HepG2 (cell line): Measurements from ENCODE around the gene ZFHX3. TPM values are rescaled to one million over a fixed set of nuclear protein-coding genes. Genes with fewer than 3 reads are reported as not detected.
A peak's percentile ranks its signal among the peaks of the same experiment; 100 is the strongest.

Experiments
- ATAC-seq: fragments of 200-7000 bp; cut with Tn5 transposase; 3 replicates; pipeline ENCODE4 v1.9.1; 2020; ENCODE audit warnings: mild to moderate bottlenecking, moderate library complexity
- BruUV-seq: library from RNA; stranded (reverse); fragments of 400-500 nt; replicated peaks from 2 replicates; lab custom pipeline; 2021; lab: Mats Ljungman, UMichigan
- CTCF ChIA-PET: fragments of 300-600 bp; formaldehyde crosslinking; extraction: SDS; loops from one replicate; lab custom pipeline; 2021; ENCODE audit warnings: low total read pairs, inconsistent platforms, low intra/inter-chr PET ratio; lab: Yijun Ruan, JAX
- POLR2A ChIA-PET: fragments of 350-600 bp; sonication (Branson Sonifier 250); formaldehyde crosslinking; loops from one replicate; lab custom pipeline; 2020; ENCODE audit warnings: antibody characterized with exemption, inconsistent platforms; lab: Yijun Ruan, JAX
- DNase-seq: peaks from one replicate; pipeline ENCODE4 v3.0.0-alpha.2; 2015; ENCODE audit warnings: low spot score
- FAIRE-seq: peaks from 3 replicates; lab custom pipeline; 2011; peaks lifted over from hg19 to GRCh38; lab: Jason Lieb, UNC
- H2AFZ ChIP-seq: one replicate; pipeline ENCODE4 v1.6.1; 2011; ENCODE audit warnings: low read length, inconsistent platforms
- H3K27ac ChIP-seq: fragments of 300-600 bp; 3 replicates; pipeline ENCODE4 v1.8.0; 2011; ENCODE audit warnings: mixed run types, mild to moderate bottlenecking, mixed read lengths, low read length, inconsistent platforms; ENCODE audit not compliant: insufficient read depth; ENCODE audit errors: extremely low read length
- H3K27me3 ChIP-seq, 2 experiments: fragments of 200-600 bp in 1 of 2; 2 replicates in 1 of 2; 3 replicates in 1 of 2; pipeline versions ENCODE4 v1.6.0 to v1.8.0; 2011; ENCODE audit warnings: low read length in 2 of 2, mild to moderate bottlenecking in 2 of 2, moderate library complexity in 2 of 2, inconsistent platforms in 1 of 2; ENCODE audit not compliant: insufficient read depth in 2 of 2, control insufficient read depth in 1 of 2
- H3K36me3 ChIP-seq, 2 experiments: fragments of 200-600 bp in 1 of 2; replicated peaks in 1 of 2; 2 replicates in 1 of 2; 3 replicates in 1 of 2; pipeline versions ENCODE4 v1.5.1 to v1.8.0; 2011; ENCODE audit warnings: low read length in 2 of 2, inconsistent platforms in 1 of 2; ENCODE audit not compliant: insufficient read depth in 2 of 2, control insufficient read depth in 1 of 2
- H3K4me1 ChIP-seq: 2 replicates; pipeline ENCODE4 v1.5.1; 2012; ENCODE audit warnings: low read length, inconsistent platforms; ENCODE audit not compliant: insufficient read depth
- H3K4me2 ChIP-seq: 2 replicates; pipeline ENCODE4 v1.6.0; 2011; ENCODE audit warnings: low read depth, low read length, inconsistent platforms
- H3K4me3 ChIP-seq, 3 experiments: fragments of 200-600 bp in 1 of 3; sonication (generic), shearing (Covaris generic) in 1 of 3; replicated peaks in 1 of 3; 2 replicates each; pipeline ENCODE4 v1.5.1; 2011 to 2016; ENCODE audit warnings: low read length in 3 of 3, inconsistent platforms in 2 of 3, low read depth in 2 of 3, mild to moderate bottlenecking in 2 of 3, control low read depth in 1 of 3, mixed read lengths in 1 of 3; ENCODE audit not compliant: insufficient read depth in 1 of 3
- H3K79me2 ChIP-seq: one replicate; pipeline ENCODE4 v1.6.1; 2011; ENCODE audit warnings: low read length, inconsistent platforms; ENCODE audit not compliant: insufficient read depth
- H3K9ac ChIP-seq: 2 replicates; pipeline ENCODE4 v1.6.0; 2011; ENCODE audit warnings: mild to moderate bottlenecking, low read depth, low read length, inconsistent platforms; ENCODE audit not compliant: insufficient read depth
- H3K9me3 ChIP-seq: 2 replicates; pipeline ENCODE4 v1.5.1; 2012; ENCODE audit warnings: mild to moderate bottlenecking, low read length
- H4K20me1 ChIP-seq: 2 replicates; pipeline ENCODE4 v1.6.0; 2011; ENCODE audit warnings: inconsistent platforms, mild to moderate bottlenecking, low read length, moderate library complexity; ENCODE audit not compliant: insufficient read depth
- ARID2 ChIP-seq: sonication (generic); formaldehyde crosslinking; IDR thresholded peaks from 2 replicates; pipeline ENCODE4 v1.8.1; 2022; ENCODE audit warnings: mild to moderate bottlenecking, missing genetic modification reagents, borderline replicate concordance
- ARNT2 ChIP-seq: sonication (generic); formaldehyde crosslinking; IDR thresholded peaks from 2 replicates; pipeline ENCODE4 v1.8.0; 2022; ENCODE audit warnings: mild to moderate bottlenecking, low read depth, missing genetic modification reagents, moderate library complexity
- ETS1 ChIP-seq: sonication (generic); formaldehyde crosslinking; IDR thresholded peaks from 2 replicates; pipeline ENCODE4 v1.4.0; 2020; ENCODE audit warnings: missing genetic modification reagents
- IKZF1 ChIP-seq: fragments of 450-650 bp; IDR thresholded peaks from 2 replicates; pipeline ENCODE4 v1.7.1; 2016
- IRX3 ChIP-seq: sonication (generic); formaldehyde crosslinking; IDR thresholded peaks from 2 replicates; pipeline ENCODE4 v1.8.1; 2023; ENCODE audit warnings: mild to moderate bottlenecking, low read depth, missing genetic modification reagents, borderline replicate concordance
- KLF11 ChIP-seq: IDR thresholded peaks from 2 replicates; pipeline ENCODE4 v1.6.1; 2016; ENCODE audit warnings: missing compliant biosample characterization
- NAIF1 ChIP-seq: sonication (generic); formaldehyde crosslinking; IDR thresholded peaks from 2 replicates; pipeline ENCODE4 v1.5.0; 2020; ENCODE audit warnings: mild to moderate bottlenecking, missing genetic modification reagents, borderline replicate concordance
- RBM22 ChIP-seq: fragments of 200-400 bp; formaldehyde crosslinking; optimal IDR thresholded peaks from 2 replicates; pipeline ENCODE3; 2017; ENCODE audit warnings: mild to moderate bottlenecking, low read length, moderate library complexity
- SKIL ChIP-seq: sonication (generic); formaldehyde crosslinking; IDR thresholded peaks from 2 replicates; pipeline ENCODE4 v1.8.0; 2022; ENCODE audit warnings: missing genetic modification reagents, mild to moderate bottlenecking, moderate library complexity, borderline replicate concordance
- THAP9 ChIP-seq: sonication (generic); formaldehyde crosslinking; IDR thresholded peaks from 2 replicates; pipeline ENCODE4; 2020; ENCODE audit warnings: missing genetic modification reagents, mild to moderate bottlenecking, borderline replicate concordance
- WIZ ChIP-seq: sonication (generic); formaldehyde crosslinking; IDR thresholded peaks from 2 replicates; pipeline ENCODE4 v1.5.1; 2020; ENCODE audit warnings: mild to moderate bottlenecking, missing genetic modification reagents
- ZBTB8A ChIP-seq: sonication (generic); formaldehyde crosslinking; IDR thresholded peaks from 2 replicates; pipeline ENCODE4 v1.4.0; 2020; ENCODE audit warnings: mild to moderate bottlenecking, low read depth, missing genetic modification reagents, borderline replicate concordance
- ZFP91 ChIP-seq: sonication (generic); formaldehyde crosslinking; IDR thresholded peaks from 2 replicates; pipeline ENCODE4 v1.9.0; 2022; ENCODE audit warnings: missing genetic modification reagents, mild to moderate bottlenecking, borderline replicate concordance
- ZNF124 ChIP-seq: sonication (generic); formaldehyde crosslinking; IDR thresholded peaks from 2 replicates; pipeline ENCODE4 v1.4.0; 2020; ENCODE audit warnings: missing genetic modification reagents
- ZNF510 ChIP-seq: sonication (generic); formaldehyde crosslinking; IDR thresholded peaks from 2 replicates; pipeline ENCODE4 v1.4.0; 2020; ENCODE audit warnings: low read depth, mild to moderate bottlenecking, missing genetic modification reagents
- ZNF652 ChIP-seq: IDR thresholded peaks from 2 replicates; pipeline ENCODE4 v1.6.1; 2016; ENCODE audit warnings: low read depth, borderline replicate concordance
- ZNF672 ChIP-seq: sonication (generic); formaldehyde crosslinking; IDR thresholded peaks from 2 replicates; pipeline ENCODE4 v1.8.1; 2022; ENCODE audit warnings: missing genetic modification reagents
- WGBS: methylation state at CpG from one replicate; pipeline ENCODE4 v1.1.6; 2017; ENCODE audit warnings: low lambda C conversion rate; 5-methylcytosine and 5-hydroxymethylcytosine counted together
- in situ Hi-C: cut with HindIII; loops from 2 replicates; pipeline ENCODE4 v1.10.0; 2017; ENCODE audit warnings: low pct_unique_long_range_greater_than_20kb; ENCODE audit not compliant: extremely low pct_ligation_motif_present
- intact Hi-C: fragments of 100-400 bp; cut with micrococcal nuclease; formaldehyde crosslinking; loops from one replicate; pipeline ENCODE4 v1.10.0; 2022; ENCODE audit not compliant: unreplicated experiment
- polyA plus RNA-seq, 8 experiments: library from polyadenylated mRNA; depleted of rRNA in 3 of 8; stranded (reverse) in 7 of 8; unstranded in 1 of 8; fragments of >200 nt; fragmentation: Illumina TruSeq in 4 of 8; extraction: Trizol in 4 of 8; gene quantifications; 2 replicates each; pipeline versions ENCODE4 v1.2.1 to v1.2.3, GENCODE V29; 2011 to 2016; ENCODE audit warnings: low read depth in 4 of 8, missing spikeins in 1 of 8, mixed read lengths in 1 of 8; ENCODE audit not compliant: insufficient read depth in 1 of 8
- total RNA-seq, 5 experiments: library from RNA; depleted of rRNA; stranded (reverse); fragments of >200 nt; fragmentation: Illumina TruSeq; extraction: Trizol; gene quantifications; 2 replicates each; pipeline ENCODE4 v1.2.3, GENCODE V29; 2016; ENCODE audit warnings: low read depth in 1 of 5

The ZFHX3 gene
- total and polyA plus RNA-seq, 2 of the 13 experiments (the other 11 are each of a cell fraction or from before 2014, with no cell fraction given): 5.0 to 6.0 TPM

GRCh38 chr16:72876981-72877373 is 171.0 kb downstream of the ZFHX3 start:
- 31% methylated on average over 9 of the region's 9 CpGs for WGBS
- FAIRE-seq (no peak), DNase-seq (no peak), ATAC-seq (peak; percentile 14)
- peak overlapping the region; percentile 67 for H3K9ac ChIP-seq
- no peaks in the 10 kb centered on the region for H3K27me3 ChIP-seq
- H3K79me2 ChIP-seq: peaks cover 12% of the 10 kb centered on the region
- no peaks in the 10 kb centered on the region for H3K9me3 ChIP-seq
- intact Hi-C loops (loop anchor here (1.0 to 5.0 kb wide), 3 partner anchors 48 to 170 kb away; partner anchors contain the start of gene ZFHX3), in situ Hi-C loops (loop anchor here (5.0 kb wide), 2 partner anchors 50 to 180 kb away; no protein-coding TSS in a partner anchor)
- peak overlapping the region; percentile 86 for H3K27ac ChIP-seq
- H4K20me1 ChIP-seq: no peaks in the 10 kb centered on the region
- TSS peak; percentile 58 for BruUV-seq
- peak overlapping the region in 2 of 3 experiments; percentile 16 to 42; a peak in 2 of 6 replicates for H3K4me3 ChIP-seq
- H3K4me2 ChIP-seq: peak overlapping the region; percentile 77
- H2AFZ ChIP-seq: no peak overlapping the region
- ChIA-PET POLR2A (interaction anchor here (0.6 to 2.5 kb wide), 20 partner anchors 18 to 195 kb away, joined by 3 to 32 read pairs (median 5); no protein-coding TSS in a partner anchor), CTCF (no interaction called here)
- H3K4me1 ChIP-seq: peaks cover 71% of the 10 kb centered on the region
- H3K36me3 ChIP-seq: peaks cover 0 to 4% of the 10 kb centered on the region in 2 experiments; a peak in 3 of 5 replicates
- 0 out of 2 replicates have a peak, but pooled peaks have one; percentile 18 for TF ChIP-seq ARNT2
- 0 out of 2 replicates have a peak, but pooled peaks have one; percentile 13 for TF ChIP-seq NAIF1
- TF ChIP-seq ZFP91: no peak
- TF ChIP-seq ZNF124: no peak
- peak; percentile 66 for TF ChIP-seq RBM22
- TF ChIP-seq ZNF510 (CRISPR knock-in tag): no peak
- TF ChIP-seq KLF11 (CRISPR knock-in tag): no peak
- no peak for TF ChIP-seq ZBTB8A (CRISPR knock-in tag)
- no peak for TF ChIP-seq IKZF1
- TF ChIP-seq WIZ (CRISPR knock-in tag): no peak
- no peak for TF ChIP-seq ZNF672 (CRISPR knock-in tag)
- no peak for TF ChIP-seq THAP9 (CRISPR knock-in tag)
- TF ChIP-seq ZNF652 (CRISPR knock-in tag): no peak
- TF ChIP-seq ARID2 (CRISPR knock-in tag): 0 out of 2 replicates have a peak, but pooled peaks have one; percentile 56
- TF ChIP-seq ETS1: no peak
- TF ChIP-seq SKIL (CRISPR knock-in tag): no peak
- TF ChIP-seq IRX3 (CRISPR knock-in tag): 0 out of 2 replicates have a peak, but pooled peaks have one; percentile 33
